Choroid plexus epithelial cell (primary cell): ENCODE measurements around the gene CBX4.

Experiments
- DNase-seq: peaks from one replicate; pipeline ENCODE4 v3.0.0-alpha.2; 2010; ENCODE audit warnings: low read depth
- H3K4me3 ChIP-seq: 2 replicates; pipeline ENCODE4 v1.5.1; 2011; ENCODE audit warnings: low read depth, mild to moderate bottlenecking, control low read depth, low read length, moderate library complexity
- CTCF ChIP-seq: conservative IDR thresholded peaks from 2 replicates; pipeline ENCODE4 v1.5.1; 2011; ENCODE audit warnings: low read depth, mild to moderate bottlenecking, control low read depth, inconsistent platforms, low read length, moderate library complexity

The CBX4 gene

GRCh38 chr17:79814127-79814973 lies 24.9 kb downstream of the CBX4 start:
- DNase-seq: no peak
- TF ChIP-seq CTCF: no peak
- H3K4me3 ChIP-seq: no peak overlapping the region

DNA sequence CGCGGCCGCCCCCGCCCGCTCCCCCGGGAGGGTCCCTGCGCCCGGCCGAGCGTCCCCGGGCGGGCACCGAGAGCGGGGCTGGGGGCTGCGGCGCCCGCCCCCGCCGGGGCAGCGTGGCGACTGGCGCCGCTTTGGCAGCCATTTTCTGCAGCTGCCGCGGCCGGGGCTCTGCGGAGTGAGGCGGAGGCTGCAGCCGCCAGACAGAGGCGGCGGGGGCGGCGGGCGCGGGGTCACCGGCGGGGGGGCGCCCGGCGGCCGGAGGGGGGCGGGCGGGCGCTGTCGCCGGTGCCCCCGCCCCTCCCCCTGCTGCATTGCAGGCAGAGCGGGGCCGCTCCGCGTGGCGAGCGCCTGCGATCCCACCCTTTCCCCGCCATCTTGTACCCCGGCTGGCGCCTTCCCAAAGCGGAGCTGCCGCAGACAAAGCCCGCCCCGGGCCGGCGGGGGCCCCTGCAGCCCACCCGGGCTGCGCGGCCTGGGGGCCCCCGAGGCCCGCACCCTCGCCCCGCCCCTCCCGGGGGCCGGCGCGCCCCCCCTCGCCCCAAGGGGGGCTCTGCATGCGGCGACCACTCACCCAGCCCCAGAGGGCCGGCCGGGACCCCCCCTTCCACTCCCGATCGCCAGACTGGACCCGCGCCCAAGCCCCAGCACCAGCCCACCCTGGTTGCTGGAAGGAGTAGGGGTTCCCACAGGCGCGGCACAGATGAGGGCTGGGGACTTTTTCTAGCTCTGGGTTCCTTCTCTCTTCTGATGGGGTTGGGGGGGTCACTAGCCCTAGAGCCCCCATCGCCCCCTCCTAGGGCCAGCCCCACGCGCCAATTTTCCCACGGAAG lies 25.7 kb downstream of the CBX4 start:
- peak overlapping the region; percentile 29 for H3K4me3 ChIP-seq
- TF ChIP-seq CTCF: no peak
- no peak for DNase-seq

- DNase-seq: no peak
- peak overlapping the region; percentile 29 for H3K4me3 ChIP-seq
- no peak for TF ChIP-seq CTCF
These were observed 26.6 kb downstream of the CBX4 start for GRCh38 chr17:79812353-79813258.

- DNase-seq: no peak
- H3K4me3 ChIP-seq: no peak overlapping the region
- no peak for TF ChIP-seq CTCF
These were observed 27.3 kb downstream of the CBX4 start for GRCh38 chr17:79811868-79812352.

DNA sequence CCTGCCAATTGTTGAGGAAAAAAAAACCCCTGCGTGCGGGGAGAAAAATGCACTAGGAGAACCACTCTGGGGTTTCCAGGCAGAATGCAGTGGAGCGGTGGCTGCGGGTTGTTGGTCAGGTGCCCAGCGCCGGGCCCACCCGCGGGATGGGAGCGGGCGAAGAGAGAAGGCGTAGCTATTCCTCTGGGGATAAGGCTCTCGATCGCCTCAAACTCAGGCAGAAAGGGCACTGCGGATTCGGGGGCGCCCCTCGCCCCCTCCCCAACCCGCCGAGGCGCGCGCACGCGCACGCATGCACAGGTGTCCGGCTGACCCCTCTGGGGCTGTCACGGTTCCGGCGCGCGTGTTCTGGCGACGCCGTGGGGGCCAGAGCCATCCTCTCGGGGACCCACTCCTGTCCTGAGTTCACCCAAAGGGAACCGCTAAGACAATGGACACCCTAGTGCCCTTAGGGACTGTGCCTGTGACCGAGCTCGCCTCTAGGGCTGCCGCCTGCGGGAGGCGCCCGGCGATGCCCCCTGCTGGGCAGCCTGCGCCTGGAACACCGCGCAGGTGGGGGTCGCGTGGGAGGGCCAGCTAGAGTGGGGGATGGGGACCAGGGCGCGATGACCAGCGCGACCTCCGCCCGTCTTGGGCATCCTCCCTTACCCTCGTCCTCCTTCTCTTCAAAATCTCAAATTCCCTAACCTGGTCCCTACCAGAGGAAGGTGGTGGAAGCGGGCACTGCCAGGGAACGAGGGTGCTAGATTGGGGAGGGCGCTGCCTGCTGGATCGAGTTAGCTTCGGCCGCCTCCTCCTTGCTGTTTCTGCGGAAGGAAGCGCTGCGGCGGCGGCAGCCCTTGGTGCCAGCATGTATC lies 28.0 kb downstream of the CBX4 start:
- peak; percentile 25 for TF ChIP-seq CTCF
- no peak for DNase-seq
- no peak overlapping the region for H3K4me3 ChIP-seq
